Neuronal stem cell (in vitro differentiated cells): Measurements from ENCODE around the gene MSMO1.

Source experiments
- DNase-seq: peaks from one replicate; pipeline ENCODE4 v3.0.0-alpha.2; 2013; ENCODE audit warnings: low spot score
- H2AFZ ChIP-seq: one replicate; pipeline ENCODE4 v1.6.1; 2013; ENCODE audit warnings: mild to moderate bottlenecking, low read length, inconsistent platforms
- H2AK5ac ChIP-seq: 2 replicates; pipeline ENCODE4 v1.6.1; 2013; ENCODE audit warnings: low read depth, mild to moderate bottlenecking, inconsistent platforms, low read length, moderate library complexity, mixed read lengths
- H2BK120ac ChIP-seq: 2 replicates; pipeline ENCODE4 v1.6.1; 2013; ENCODE audit warnings: low read depth, mild to moderate bottlenecking, inconsistent platforms, low read length, moderate library complexity, mixed read lengths
- H2BK12ac ChIP-seq: one replicate; pipeline ENCODE4 v1.6.1; 2013; ENCODE audit warnings: low read length, inconsistent platforms
- H2BK15ac ChIP-seq: 2 replicates; pipeline ENCODE4 v1.6.1; 2013; ENCODE audit warnings: mild to moderate bottlenecking, low read length, inconsistent platforms, mixed read lengths
- H2BK5ac ChIP-seq: one replicate; pipeline ENCODE4 v1.6.1; 2013; ENCODE audit warnings: inconsistent platforms, mild to moderate bottlenecking, low read length, moderate library complexity
- H3K14ac ChIP-seq: one replicate; pipeline ENCODE4 v1.6.1; 2013; ENCODE audit warnings: low read length, inconsistent platforms
- H3K18ac ChIP-seq: 2 replicates; pipeline ENCODE4 v1.6.1; 2013; ENCODE audit warnings: low read length, inconsistent platforms
- H3K23ac ChIP-seq: 2 replicates; pipeline ENCODE4 v1.6.1; 2013; ENCODE audit warnings: low read depth, mild to moderate bottlenecking, mixed read lengths, low read length, inconsistent platforms; ENCODE audit not compliant: poor library complexity
- H3K27ac ChIP-seq: replicated peaks from 3 replicates; pipeline ENCODE4 v1.5.1; 2013; ENCODE audit warnings: low read length, inconsistent platforms
- H3K27me3 ChIP-seq, 3 experiments: 2 replicates each; pipeline ENCODE4 v1.6.1; 2013; ENCODE audit warnings: low read length in 3 of 3, mild to moderate bottlenecking in 2 of 3, inconsistent platforms in 1 of 3, low read depth in 1 of 3, mixed read lengths in 1 of 3, moderate library complexity in 1 of 3; ENCODE audit not compliant: control insufficient read depth in 3 of 3, insufficient read depth in 3 of 3
- H3K36me3 ChIP-seq, 2 donors: replicated peaks in 1 of 2; 2 replicates each; pipeline ENCODE4 v1.6.1; 2013; ENCODE audit warnings: low read length in 2 of 2; ENCODE audit not compliant: control insufficient read depth in 2 of 2, insufficient read depth in 2 of 2
- H3K4ac ChIP-seq: 2 replicates; pipeline ENCODE4 v1.6.1; 2013; ENCODE audit warnings: inconsistent platforms, mild to moderate bottlenecking, low read length, moderate library complexity
- H3K4me1 ChIP-seq, 2 donors: 1 replicate in 1 of 2; 2 replicates in 1 of 2; pipeline ENCODE4 v1.6.1; 2013; ENCODE audit warnings: low read length in 2 of 2, low read depth in 1 of 2; ENCODE audit not compliant: control insufficient read depth in 2 of 2, insufficient read depth in 1 of 2
- H3K4me2 ChIP-seq: one replicate; pipeline ENCODE4 v1.6.1; 2013; ENCODE audit warnings: mild to moderate bottlenecking, low read length, inconsistent platforms; ENCODE audit not compliant: insufficient read depth, poor library complexity, severe bottlenecking
- H3K4me3 ChIP-seq, 2 donors: 2 replicates each; pipeline ENCODE4 v1.5.1; 2013; ENCODE audit warnings: low read length in 2 of 2, mild to moderate bottlenecking in 2 of 2, inconsistent platforms in 1 of 2, moderate library complexity in 1 of 2
- H3K79me1 ChIP-seq: one replicate; pipeline ENCODE4 v1.6.1; 2013; ENCODE audit warnings: low read depth, mild to moderate bottlenecking, inconsistent platforms, low read length, moderate library complexity
- H3K9ac ChIP-seq: one replicate; pipeline ENCODE4 v1.6.1; 2013; ENCODE audit warnings: mild to moderate bottlenecking, low read depth, low read length, inconsistent platforms; ENCODE audit not compliant: poor library complexity
- H3K9me3 ChIP-seq, 2 donors: replicated peaks in 1 of 2; 2 replicates each; pipeline versions ENCODE3 to v1.6.1; 2013; ENCODE audit warnings: low read length in 2 of 2, mild to moderate bottlenecking in 2 of 2, inconsistent platforms in 1 of 2, low read depth in 1 of 2, mixed read lengths in 1 of 2, moderate library complexity in 1 of 2; ENCODE audit not compliant: control insufficient read depth in 2 of 2, insufficient read depth in 1 of 2
- H4K8ac ChIP-seq: one replicate; pipeline ENCODE4 v1.6.1; 2013; ENCODE audit warnings: low read depth, mild to moderate bottlenecking, inconsistent platforms, low read length, moderate library complexity
- H4K91ac ChIP-seq: one replicate; pipeline ENCODE4 v1.6.1; 2013; ENCODE audit warnings: low read length, low read depth, mild to moderate bottlenecking, inconsistent platforms; ENCODE audit not compliant: poor library complexity
- WGBS, 2 donors: extraction: QIAGEN DNeasy Blood & Tissue Kit; methylation state at CpG; one replicate each; pipeline ENCODE4 v1.1.7; 2013; ENCODE audit warnings: missing lambda C conversion rate in 2 of 2, mixed read lengths in 1 of 2; ENCODE audit not compliant: insufficient read length in 2 of 2, insufficient replicate concordance in 1 of 2; ENCODE audit errors: extremely low coverage in 2 of 2; 5-methylcytosine and 5-hydroxymethylcytosine counted together

MSMO1 gene

DNA sequence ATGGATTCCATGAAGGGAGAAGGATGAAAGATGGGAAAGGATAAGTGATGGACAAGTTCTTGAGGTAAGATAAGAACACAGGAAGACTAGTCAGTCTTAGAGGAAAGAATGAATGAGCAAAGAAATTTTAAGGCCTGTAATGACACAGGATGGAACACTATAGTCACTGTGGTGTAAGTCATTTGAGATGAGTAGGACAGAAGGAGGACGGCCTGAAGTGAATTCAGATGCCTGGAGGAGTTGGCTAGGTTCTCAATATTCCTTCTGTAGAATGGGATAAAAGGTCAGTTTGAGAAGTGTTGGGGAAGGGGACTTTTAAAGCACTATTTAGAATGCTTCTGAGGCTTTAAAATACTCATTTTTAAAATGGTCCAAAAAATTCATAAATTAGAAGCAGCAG is 3.9 kb downstream of the MSMO1 start:
- DNase-seq, result no peak
- Histone ChIP-seq H2BK15ac (no peak overlapping the region), H3K4ac (no peak overlapping the region), H3K4me1 (peaks cover 6 to 21% of the 10 kb centered on the region in 2 donors), H2AK5ac (no peak overlapping the region), H3K27ac (no peak overlapping the region), H3K23ac (no peak overlapping the region), H4K8ac (no peak overlapping the region), H3K14ac (no peak overlapping the region), H2AFZ (no peak overlapping the region), H3K4me3 (peak overlapping the region; percentile 77 to 81), H2BK12ac (no peak overlapping the region), H2BK5ac (no peak overlapping the region), H3K79me1 (no peaks in the 10 kb centered on the region), H3K9ac (no peak overlapping the region), H3K36me3 (peaks cover 12 to 77% of the 10 kb centered on the region in 2 donors), H3K9me3 (no peaks in the 10 kb centered on the region), H4K91ac (no peak overlapping the region), H3K18ac (no peak overlapping the region), H3K27me3 (peaks cover 0 to 2% (median 0%) of the 10 kb centered on the region in 3 experiments), H3K4me2 (peak overlapping the region; percentile 54), H2BK120ac (no peak overlapping the region)
- WGBS, 2 donors, result no CpG with 5 or more reads among the region's 1 CpG

- H2BK120ac ChIP-seq, result no peak overlapping the region
- H3K4me3 ChIP-seq, result peak overlapping the region; percentile 69 to 77
- H3K23ac ChIP-seq, result no peak overlapping the region
- H3K36me3 ChIP-seq, result peaks cover 15 to 81% of the 10 kb centered on the region in 2 donors
- peaks cover 0 to 2% (median 0%) of the 10 kb centered on the region in 3 experiments for H3K27me3 ChIP-seq
- H3K9me3 ChIP-seq, result no peaks in the 10 kb centered on the region
- no peaks in the 10 kb centered on the region for H3K79me1 ChIP-seq
- no peak overlapping the region for H3K14ac ChIP-seq
- no peak overlapping the region for H2BK5ac ChIP-seq
- H2AFZ ChIP-seq, result no peak overlapping the region
- H3K9ac ChIP-seq, result no peak overlapping the region
- no peak overlapping the region for H3K18ac ChIP-seq
- H4K91ac ChIP-seq, result no peak overlapping the region
- no peak overlapping the region for H3K27ac ChIP-seq
- H3K4me2 ChIP-seq, result peak overlapping the region; percentile 43
- no CpG with 5 or more reads among the region's 10 CpGs for WGBS, 2 donors
- H4K8ac ChIP-seq, result no peak overlapping the region
- DNase-seq, result no peak
- no peak overlapping the region for H2AK5ac ChIP-seq
- no peak overlapping the region for H3K4ac ChIP-seq
- no peak overlapping the region for H2BK12ac ChIP-seq
- H2BK15ac ChIP-seq, result no peak overlapping the region
- peaks cover 10 to 19% of the 10 kb centered on the region in 2 donors for H3K4me1 ChIP-seq
Observed at GRCh38 chr4:165331823-165332222, 4.4 kb downstream of the MSMO1 start.

DNA sequence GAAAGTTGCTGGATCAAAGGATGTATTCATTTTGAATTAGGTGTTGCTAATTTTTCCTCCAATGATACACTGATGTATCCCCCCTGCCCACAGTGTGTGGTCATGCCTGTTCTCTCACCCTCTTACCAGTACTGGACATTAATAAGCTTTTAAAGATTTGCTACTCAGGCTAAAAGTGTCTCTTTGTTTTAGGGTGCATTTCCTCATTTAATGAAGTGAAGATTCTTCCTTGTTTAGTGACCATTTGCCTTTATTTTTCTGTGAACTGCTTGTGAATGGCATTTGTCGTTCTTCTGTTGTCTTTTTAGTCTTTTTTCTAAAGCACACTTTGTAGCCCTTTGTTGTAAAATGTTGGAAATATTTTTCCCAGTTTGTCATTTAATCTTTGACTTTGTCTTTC is 5.0 kb downstream of the MSMO1 start:
- peaks cover 10 to 19% of the 10 kb centered on the region in 2 donors for H3K4me1 ChIP-seq
- H4K8ac ChIP-seq, result no peak overlapping the region
- no peak overlapping the region for H3K23ac ChIP-seq
- H3K27me3 ChIP-seq, result peaks cover 0 to 2% (median 0%) of the 10 kb centered on the region in 3 experiments
- H3K4me3 ChIP-seq, result peak overlapping the region; percentile 68 to 77
- H2BK12ac ChIP-seq, result no peak overlapping the region
- no peak overlapping the region for H2BK5ac ChIP-seq
- no peak overlapping the region for H2BK120ac ChIP-seq
- H2AFZ ChIP-seq, result no peak overlapping the region
- WGBS, 2 donors, result no CpG with 5 or more reads among the region's 1 CpG
- peaks cover 17 to 88% of the 10 kb centered on the region in 2 donors for H3K36me3 ChIP-seq
- no peaks in the 10 kb centered on the region for H3K9me3 ChIP-seq
- H3K14ac ChIP-seq, result no peak overlapping the region
- H2BK15ac ChIP-seq, result no peak overlapping the region
- H3K79me1 ChIP-seq, result no peaks in the 10 kb centered on the region
- no peak for DNase-seq
- no peak overlapping the region for H3K27ac ChIP-seq
- H3K18ac ChIP-seq, result no peak overlapping the region
- H4K91ac ChIP-seq, result no peak overlapping the region
- peak overlapping the region; percentile 43 for H3K4me2 ChIP-seq
- no peak overlapping the region for H3K4ac ChIP-seq
- H2AK5ac ChIP-seq, result no peak overlapping the region
- no peak overlapping the region for H3K9ac ChIP-seq

DNA sequence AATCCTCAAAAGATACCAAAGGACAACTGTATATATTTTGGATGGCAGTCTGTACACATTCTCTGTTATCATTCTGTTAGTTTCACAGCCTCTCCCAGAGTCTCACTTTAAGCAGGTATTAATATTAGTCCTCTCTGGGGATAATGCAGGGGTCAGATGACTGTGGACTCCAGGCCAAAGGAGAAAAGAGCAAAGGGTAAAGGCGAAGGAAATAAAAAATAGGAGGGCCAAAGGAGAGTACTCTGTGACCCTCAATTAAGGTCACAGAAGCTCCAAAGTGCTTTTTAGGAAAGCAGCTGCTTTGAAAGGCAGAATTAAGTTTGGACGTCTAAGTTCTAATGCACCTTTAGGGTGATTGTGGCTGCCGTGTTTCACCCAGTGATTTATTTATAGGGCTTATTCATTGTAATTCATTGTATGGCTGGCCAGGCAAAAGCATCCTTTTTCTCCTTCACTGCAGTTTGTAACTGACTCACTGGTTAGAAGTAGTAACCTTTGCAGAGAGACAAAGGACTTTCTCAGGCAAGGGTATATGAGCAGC is 7.8 kb downstream of the MSMO1 start:
- Histone ChIP-seq H2BK12ac (no peak overlapping the region), H2AFZ (no peak overlapping the region), H3K14ac (no peak overlapping the region), H3K4me2 (no peak overlapping the region), H3K4me3 (no peak overlapping the region), H3K9me3 (no peaks in the 10 kb centered on the region), H3K36me3 (peaks cover 27 to 100% of the 10 kb centered on the region in 2 donors), H3K18ac (no peak overlapping the region), H3K79me1 (no peaks in the 10 kb centered on the region), H2AK5ac (no peak overlapping the region), H3K23ac (no peak overlapping the region), H4K8ac (no peak overlapping the region), H3K9ac (no peak overlapping the region), H3K27me3 (peaks cover 0 to 2% (median 0%) of the 10 kb centered on the region in 3 experiments), H3K27ac (no peak overlapping the region), H2BK5ac (no peak overlapping the region), H2BK120ac (no peak overlapping the region), H4K91ac (no peak overlapping the region), H3K4ac (no peak overlapping the region), H3K4me1 (peaks cover 10 to 19% of the 10 kb centered on the region in 2 donors), H2BK15ac (no peak overlapping the region)
- DNase-seq, result no peak
- WGBS, 2 donors, result no CpG with 5 or more reads among the region's 3 CpGs
